A549 (cell line): Measurements from ENCODE around the gene RASSF4. TPM values are rescaled to one million over a fixed set of nuclear protein-coding genes. Genes with fewer than 3 reads are reported as not detected.

Experiments
- ATAC-seq, 2 experiments: fragments of 200-7000 bp in 1 of 2; fragments of >200 bp in 1 of 2; cut with Nextera tagmentation in 1 of 2; cut with Tn5 transposase in 1 of 2; 3 replicates each; pipeline versions ENCODE4 v1.8.0 to v1.9.1; 2018 to 2020; ENCODE audit warnings: mild to moderate bottlenecking in 1 of 2, moderate library complexity in 1 of 2
- CTCF ChIA-PET: fragments of 300-600 bp; sonication (Branson Sonifier 250); formaldehyde crosslinking; extraction: SDS; loops from one replicate; lab custom pipeline; 2021; ENCODE audit warnings: antibody characterized with exemption, inconsistent platforms; lab: Yijun Ruan, JAX
- POLR2A ChIA-PET: fragments of 350-600 bp; formaldehyde crosslinking; extraction: SDS; loops from one replicate; lab custom pipeline; 2021; ENCODE audit warnings: antibody characterized with exemption, inconsistent platforms; lab: Yijun Ruan, JAX
- DNase-seq, 2 experiments: peaks; one replicate each; pipeline versions ENCODE4 v3.0.0 to v3.0.0-alpha.2; 2011 to 2016; ENCODE audit warnings: low read depth in 1 of 2, low spot score in 1 of 2
- FAIRE-seq: peaks from 2 replicates; lab custom pipeline; 2011; peaks lifted over from hg19 to GRCh38; lab: Jason Lieb, UNC
- H3K27ac ChIP-seq, 2 experiments: fragments of >200 bp; sonication (Bioruptor Twin); formaldehyde crosslinking; 3 replicates each; pipeline ENCODE4 v1.5.1; 2016 to 2017
- H3K4me1 ChIP-seq: fragments of >200 bp; sonication (Bioruptor Twin); formaldehyde crosslinking; 3 replicates; pipeline ENCODE4 v1.6.1; 2016
- H3K4me2 ChIP-seq: fragments of >200 bp; sonication (Bioruptor Twin); formaldehyde crosslinking; 3 replicates; pipeline ENCODE4 v1.6.1; 2016
- H3K4me3 ChIP-seq: fragments of >200 bp; sonication (Bioruptor Twin); formaldehyde crosslinking; 3 replicates; pipeline ENCODE4 v1.5.1; 2016
- H3K9me3 ChIP-seq: fragments of >200 bp; sonication (Bioruptor Twin); formaldehyde crosslinking; 3 replicates; pipeline ENCODE4 v1.6.1; 2016
- BHLHE40 ChIP-seq: IDR thresholded peaks from 2 replicates; pipeline ENCODE4 v1.6.1; 2012; ENCODE audit warnings: low read depth, low read length, inconsistent platforms
- CBX8 ChIP-seq: fragments of 200-600 bp; sonication (generic); IDR thresholded peaks from 2 replicates; pipeline ENCODE4 v1.6.1; 2016
- CEBPB ChIP-seq, 2 experiments: fragments of >200 bp in 1 of 2; sonication (Bioruptor Twin) in 1 of 2; formaldehyde crosslinking in 1 of 2; IDR thresholded peaks; 2 replicates each; pipeline ENCODE4 v1.6.1; 2012 to 2016
- CHD2 ChIP-seq: fragments of 150-350 bp; IDR thresholded peaks from 2 replicates; pipeline ENCODE4 v1.6.1; 2014; ENCODE audit warnings: low read length; ENCODE audit not compliant: partially characterized antibody
- EP300 ChIP-seq, 2 experiments: fragments of >200 bp; sonication (Bioruptor Twin); formaldehyde crosslinking; IDR thresholded peaks; 2 replicates in 1 of 2; 3 replicates in 1 of 2; pipeline ENCODE4 v1.6.1; 2016 to 2017
- FOSB ChIP-seq: fragments of 250-450 bp; sonication (Bioruptor Pico); IDR thresholded peaks from 2 replicates; pipeline ENCODE4 v1.5.0; 2020; ENCODE audit warnings: mild to moderate bottlenecking, moderate library complexity
- FOSL2 ChIP-seq, 2 experiments: fragments of 450-650 bp in 1 of 2; fragments of >200 bp in 1 of 2; sonication (Bioruptor Twin) in 1 of 2; formaldehyde crosslinking; IDR thresholded peaks; 2 replicates each; pipeline versions ENCODE4 v1.5.0 to v1.6.1; 2016 to 2020; ENCODE audit warnings: mild to moderate bottlenecking in 1 of 2, moderate library complexity in 1 of 2
- GATA3 ChIP-seq: IDR thresholded peaks from 2 replicates; pipeline ENCODE4 v1.6.1; 2012; ENCODE audit warnings: borderline replicate concordance
- HMGXB4 ChIP-seq: fragments of 250-450 bp; sonication (Bioruptor Pico); IDR thresholded peaks from 2 replicates; pipeline ENCODE4 v1.5.0; 2021; ENCODE audit warnings: mild to moderate bottlenecking, moderate library complexity, borderline replicate concordance
- JUN ChIP-seq, 2 experiments: fragments of >200 bp; sonication (Bioruptor Twin); formaldehyde crosslinking; IDR thresholded peaks; 2 replicates in 1 of 2; 3 replicates in 1 of 2; pipeline ENCODE4 v1.6.1; 2016 to 2017
- JUNB ChIP-seq: fragments of >200 bp; sonication (Bioruptor Twin); formaldehyde crosslinking; IDR thresholded peaks from 2 replicates; pipeline ENCODE4 v1.6.1; 2016
- KDM1A ChIP-seq: fragments of 200-600 bp; sonication (generic); IDR thresholded peaks from 2 replicates; pipeline ENCODE4 v1.6.1; 2016; ENCODE audit warnings: low read depth, mild to moderate bottlenecking
- MAFK ChIP-seq: fragments of 450-650 bp; IDR thresholded peaks from 2 replicates; pipeline ENCODE4 v1.6.1; 2014; ENCODE audit not compliant: partially characterized antibody
- MAZ ChIP-seq: fragments of 150-350 bp; IDR thresholded peaks from 2 replicates; pipeline ENCODE4 v1.6.1; 2014; ENCODE audit warnings: antibody characterized with exemption, low read depth, low read length, borderline replicate concordance
- POLR2AphosphoS2 ChIP-seq: conservative IDR thresholded peaks from 2 replicates; pipeline ENCODE4 v1.6.1; 2012; ENCODE audit warnings: low read length, improper control_type of control experiment, inconsistent platforms
- RAD21 ChIP-seq, 2 experiments: fragments of >200 bp in 1 of 2; sonication (Bioruptor Twin) in 1 of 2; formaldehyde crosslinking in 1 of 2; IDR thresholded peaks in 1 of 2; conservative IDR thresholded peaks in 1 of 2; 2 replicates in 1 of 2; 3 replicates in 1 of 2; pipeline ENCODE4 v1.6.1; 2012 to 2018; ENCODE audit warnings: inconsistent platforms in 1 of 2
- SMC3 ChIP-seq: fragments of >200 bp; sonication (Bioruptor Twin); formaldehyde crosslinking; IDR thresholded peaks from 3 replicates; pipeline ENCODE4 v1.6.1; 2018; ENCODE audit warnings: inconsistent platforms
- TP53 ChIP-seq: fragments of 250-450 bp; sonication (Bioruptor Pico); IDR thresholded peaks from 2 replicates; pipeline ENCODE4 v1.5.0; 2021; ENCODE audit warnings: mild to moderate bottlenecking, moderate library complexity
- ZC3H11A ChIP-seq: fragments of 450-650 bp; IDR thresholded peaks from 2 replicates; pipeline ENCODE4 v1.6.1; 2014; ENCODE audit warnings: antibody characterized with exemption, mild to moderate bottlenecking
- ZFP36 ChIP-seq: fragments of 450-650 bp; IDR thresholded peaks from 2 replicates; pipeline ENCODE4 v1.6.1; 2014; ENCODE audit warnings: borderline replicate concordance; ENCODE audit not compliant: partially characterized antibody
- ZNF302 ChIP-seq: fragments of 250-450 bp; sonication (Bioruptor Pico); IDR thresholded peaks from 2 replicates; pipeline ENCODE4 v1.9.0; 2021; ENCODE audit warnings: inconsistent platforms, mild to moderate bottlenecking, moderate library complexity
- ZSCAN20 ChIP-seq: fragments of 250-450 bp; sonication (Bioruptor Pico); IDR thresholded peaks from 2 replicates; pipeline ENCODE4 v1.8.0; 2022; ENCODE audit warnings: mild to moderate bottlenecking, moderate library complexity
- WGBS: methylation state at CpG from one replicate; pipeline ENCODE4 v1.1.6; 2017; ENCODE audit errors: missing lambda C conversion rate; 5-methylcytosine and 5-hydroxymethylcytosine counted together
- polyA plus RNA-seq, 4 experiments: library from polyadenylated mRNA; depleted of rRNA in 3 of 4; stranded (reverse); fragments of >200 nt; fragmentation: RNase III in 1 of 4; extraction: RNeasy Plus Mini Kit Qiagen cat#74134 plus additional on column Dnase treatment in 1 of 4; gene quantifications; 2 replicates in 3 of 4; 3 replicates in 1 of 4; pipeline ENCODE4 v1.2.3, GENCODE V29; 2011 to 2017
- TF ChIP-seq, protein P1 (sequence below): IDR thresholded peaks from 2 replicates; pipeline ENCODE4 v1.6.1; 2012; ENCODE audit warnings: low read depth, borderline replicate concordance
- TF ChIP-seq, protein P2 (sequence below): fragments of >200 bp; sonication (Bioruptor Twin); formaldehyde crosslinking; IDR thresholded peaks from 2 replicates; pipeline ENCODE4 v1.6.1; 2016
- TF ChIP-seq, protein P3 (sequence below): fragments of 250-450 bp; sonication (Bioruptor Pico); IDR thresholded peaks from 2 replicates; pipeline ENCODE4 v1.5.0; 2020; ENCODE audit warnings: low read depth, mild to moderate bottlenecking, moderate library complexity
- TF ChIP-seq, protein P4 (sequence below): fragments of 450-650 bp; IDR thresholded peaks from 2 replicates; pipeline ENCODE4 v1.6.1; 2014; ENCODE audit warnings: antibody characterized with exemption
- TF ChIP-seq, protein P5 (sequence below): fragments of >200 bp; sonication (Bioruptor Twin); formaldehyde crosslinking; IDR thresholded peaks from 3 replicates; pipeline ENCODE4 v1.5.1; 2016

The RASSF4 gene
- polyA plus RNA-seq, 2 of the 4 experiments (the other 2 are of a cell fraction) = 1.9 to 2.2 TPM

- no peak overlapping the region for H3K4me3 ChIP-seq
- H3K9me3 ChIP-seq = peaks cover 9% of the 10 kb centered on the region
- no peak for TF ChIP-seq HMGXB4
- TF ChIP-seq, protein P1, sequence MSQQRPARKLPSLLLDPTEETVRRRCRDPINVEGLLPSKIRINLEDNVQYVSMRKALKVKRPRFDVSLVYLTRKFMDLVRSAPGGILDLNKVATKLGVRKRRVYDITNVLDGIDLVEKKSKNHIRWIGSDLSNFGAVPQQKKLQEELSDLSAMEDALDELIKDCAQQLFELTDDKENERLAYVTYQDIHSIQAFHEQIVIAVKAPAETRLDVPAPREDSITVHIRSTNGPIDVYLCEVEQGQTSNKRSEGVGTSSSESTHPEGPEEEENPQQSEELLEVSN = no peak
- TF ChIP-seq ZFP36 = no peak
- no peak for TF ChIP-seq CBX8
- no peak for TF ChIP-seq POLR2AphosphoS2
- no peak for TF ChIP-seq JUNB
- TF ChIP-seq CEBPB (IDR thresholded peaks at IDR 0.05) = no peak
- TF ChIP-seq ZSCAN20 (CRISPR knock-in tag) = no peak
- TF ChIP-seq MAFK = no peak
- no peak for TF ChIP-seq FOSL2 (IDR thresholded peaks at IDR 0.05)
- no peak for TF ChIP-seq FOSL2 (CRISPR knock-in tag; IDR thresholded peaks at IDR 0.05)
- TF ChIP-seq, protein P2, sequence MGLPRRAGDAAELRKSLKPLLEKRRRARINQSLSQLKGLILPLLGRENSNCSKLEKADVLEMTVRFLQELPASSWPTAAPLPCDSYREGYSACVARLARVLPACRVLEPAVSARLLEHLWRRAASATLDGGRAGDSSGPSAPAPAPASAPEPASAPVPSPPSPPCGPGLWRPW = no peak
- TF ChIP-seq, protein P3, sequence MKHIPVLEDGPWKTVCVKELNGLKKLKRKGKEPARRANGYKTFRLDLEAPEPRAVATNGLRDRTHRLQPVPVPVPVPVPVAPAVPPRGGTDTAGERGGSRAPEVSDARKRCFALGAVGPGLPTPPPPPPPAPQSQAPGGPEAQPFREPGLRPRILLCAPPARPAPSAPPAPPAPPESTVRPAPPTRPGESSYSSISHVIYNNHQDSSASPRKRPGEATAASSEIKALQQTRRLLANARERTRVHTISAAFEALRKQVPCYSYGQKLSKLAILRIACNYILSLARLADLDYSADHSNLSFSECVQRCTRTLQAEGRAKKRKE (CRISPR knock-in tag) = no peak
- TF ChIP-seq, all 56 proteins: peak for 0
- ChIA-PET POLR2A (no interaction called here), CTCF (interaction anchor here (1.1 to 2.0 kb wide), 5 partner anchors 8 to 239 kb away, joined by 3 to 9 read pairs (median 3); partner anchors contain the start of gene DEPP1)
- Histone ChIP-seq H3K27ac (no peak overlapping the region), H3K4me1 (no peaks in the 10 kb centered on the region), H3K4me2 (no peak overlapping the region)
- ATAC-seq (no peak), DNase-seq (no peak), FAIRE-seq (no peak)
- 80% methylated on average over 9 of the region's 9 CpGs for WGBS
These were observed 36.5 kb downstream of the RASSF4 start for GRCh38 chr10:44995914-44996669.

DNA sequence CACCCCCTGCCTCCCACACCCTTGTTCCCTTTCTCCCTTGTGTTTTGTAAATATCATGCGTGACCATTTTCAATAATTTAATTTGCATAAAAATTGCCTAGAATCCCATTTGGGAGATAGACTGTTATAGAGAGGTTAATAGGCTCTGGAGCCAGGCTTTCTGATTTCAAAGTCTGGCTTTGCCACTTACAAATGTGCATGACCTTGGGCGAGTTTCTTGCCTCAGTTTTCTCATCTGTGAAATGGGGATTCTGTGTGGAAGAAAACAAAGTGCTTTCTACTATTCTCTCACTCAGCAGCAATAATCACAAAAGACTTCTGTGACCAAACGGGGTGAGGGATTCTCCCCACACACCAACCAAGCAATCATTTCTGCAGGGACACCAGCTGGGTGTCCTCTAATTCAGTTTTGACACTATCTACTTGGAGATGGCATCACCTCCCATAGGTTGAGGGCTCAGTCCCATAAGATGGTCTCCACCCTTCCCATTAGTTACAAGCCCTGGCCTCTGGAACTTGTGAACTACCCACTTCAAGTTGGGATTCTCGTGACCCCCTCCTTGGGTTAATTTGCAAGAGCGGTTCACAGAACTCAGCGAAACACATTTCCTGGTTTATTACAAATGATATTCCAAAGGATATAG lies 37.6 kb downstream of the RASSF4 start:
- ChIA-PET CTCF (interaction anchor here (0.6 kb wide), 1 partner anchor 1232 kb away, joined by 3 read pairs; no protein-coding TSS in a partner anchor), POLR2A (no interaction called here)

More for the DNA sequence above, 37.6 kb downstream of the RASSF4 start:
- H3K27ac ChIP-seq = no peak overlapping the region
- DNase-seq (no peak), FAIRE-seq (no peak), ATAC-seq (no peak)
- peaks cover 20% of the 10 kb centered on the region for H3K9me3 ChIP-seq
- H3K4me3 ChIP-seq = no peak overlapping the region
- H3K4me1 ChIP-seq = 0 out of 3 replicates have a peak, but pooled peaks cover 3% of the 10 kb centered on the region
- H3K4me2 ChIP-seq = no peak overlapping the region
- TF ChIP-seq JUN (IDR thresholded peaks at IDR 0.05) = no peak
- no peak for TF ChIP-seq RAD21 (conservative IDR thresholded peaks at IDR 0.05 in 1 of 2, IDR thresholded peaks at IDR 0.05 in 1 of 2)
- TF ChIP-seq, protein P4, sequence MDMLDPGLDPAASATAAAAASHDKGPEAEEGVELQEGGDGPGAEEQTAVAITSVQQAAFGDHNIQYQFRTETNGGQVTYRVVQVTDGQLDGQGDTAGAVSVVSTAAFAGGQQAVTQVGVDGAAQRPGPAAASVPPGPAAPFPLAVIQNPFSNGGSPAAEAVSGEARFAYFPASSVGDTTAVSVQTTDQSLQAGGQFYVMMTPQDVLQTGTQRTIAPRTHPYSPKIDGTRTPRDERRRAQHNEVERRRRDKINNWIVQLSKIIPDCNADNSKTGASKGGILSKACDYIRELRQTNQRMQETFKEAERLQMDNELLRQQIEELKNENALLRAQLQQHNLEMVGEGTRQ = no peak
- no peak for TF ChIP-seq SMC3
- TF ChIP-seq GATA3 = no peak
- TF ChIP-seq BHLHE40 = no peak
- TF ChIP-seq, protein P3 (CRISPR knock-in tag) = no peak
- TF ChIP-seq ZNF302 (CRISPR knock-in tag) = no peak
- TF ChIP-seq MAZ = no peak
- TF ChIP-seq, protein P5, sequence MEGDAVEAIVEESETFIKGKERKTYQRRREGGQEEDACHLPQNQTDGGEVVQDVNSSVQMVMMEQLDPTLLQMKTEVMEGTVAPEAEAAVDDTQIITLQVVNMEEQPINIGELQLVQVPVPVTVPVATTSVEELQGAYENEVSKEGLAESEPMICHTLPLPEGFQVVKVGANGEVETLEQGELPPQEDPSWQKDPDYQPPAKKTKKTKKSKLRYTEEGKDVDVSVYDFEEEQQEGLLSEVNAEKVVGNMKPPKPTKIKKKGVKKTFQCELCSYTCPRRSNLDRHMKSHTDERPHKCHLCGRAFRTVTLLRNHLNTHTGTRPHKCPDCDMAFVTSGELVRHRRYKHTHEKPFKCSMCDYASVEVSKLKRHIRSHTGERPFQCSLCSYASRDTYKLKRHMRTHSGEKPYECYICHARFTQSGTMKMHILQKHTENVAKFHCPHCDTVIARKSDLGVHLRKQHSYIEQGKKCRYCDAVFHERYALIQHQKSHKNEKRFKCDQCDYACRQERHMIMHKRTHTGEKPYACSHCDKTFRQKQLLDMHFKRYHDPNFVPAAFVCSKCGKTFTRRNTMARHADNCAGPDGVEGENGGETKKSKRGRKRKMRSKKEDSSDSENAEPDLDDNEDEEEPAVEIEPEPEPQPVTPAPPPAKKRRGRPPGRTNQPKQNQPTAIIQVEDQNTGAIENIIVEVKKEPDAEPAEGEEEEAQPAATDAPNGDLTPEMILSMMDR = no peak
- no peak for TF ChIP-seq FOSB (CRISPR knock-in tag)
- no peak for TF ChIP-seq CBX8
- no peak for TF ChIP-seq EP300 (IDR thresholded peaks at IDR 0.05)
- no peak for TF ChIP-seq KDM1A
- TF ChIP-seq TP53 (CRISPR knock-in tag) = no peak
- no peak for TF ChIP-seq ZC3H11A
- TF ChIP-seq CHD2 = no peak
- TF ChIP-seq, protein P1 = no peak
- 51% methylated on average over 6 of the region's 6 CpGs for WGBS
